H1 (cell line): ENCODE measurements around the gene VOPP1. TPM values are rescaled to one million over a fixed set of nuclear protein-coding genes. Genes with fewer than 3 reads are reported as not detected.

Source experiments
- EGR1 ChIP-seq: IDR thresholded peaks from 2 replicates; pipeline ENCODE4 v1.6.1; 2011; ENCODE audit warnings: low read depth, low read length, borderline replicate concordance
- polyA plus RNA-seq, 7 experiments: library from polyadenylated mRNA; depleted of rRNA in 3 of 7; stranded (reverse) in 5 of 7; unstranded in 2 of 7; fragments of >200 nt in 5 of 7; fragments of 200-250 nt in 2 of 7; gene quantifications; 1 replicate in 5 of 7; 2 replicates in 1 of 7; 4 replicates in 1 of 7; pipeline versions ENCODE4 v1.2.1 to v1.2.3, GENCODE V29; 2011 to 2013; ENCODE audit warnings: missing spikeins in 2 of 7, mixed read lengths in 2 of 7
- total RNA-seq: library from RNA; stranded (reverse); fragmentation: NEBNext Ultra II Directional; extraction: Animal tissue kit (Norgen Biotek cat#: 25700); gene quantifications from 2 replicates; pipeline ENCODE4 v1.2.1, GENCODE V29; 2021
- TF ChIP-seq, protein P1 (sequence below): IDR thresholded peaks from 2 replicates; pipeline ENCODE4 v1.6.1; 2012; ENCODE audit warnings: low read length, inconsistent platforms

Gene VOPP1
- total and polyA plus RNA-seq, 2 of the 8 experiments (the other 6 are each of a cell fraction or from before 2014, with no cell fraction given), result 44.7 to 83.0 TPM

DNA sequence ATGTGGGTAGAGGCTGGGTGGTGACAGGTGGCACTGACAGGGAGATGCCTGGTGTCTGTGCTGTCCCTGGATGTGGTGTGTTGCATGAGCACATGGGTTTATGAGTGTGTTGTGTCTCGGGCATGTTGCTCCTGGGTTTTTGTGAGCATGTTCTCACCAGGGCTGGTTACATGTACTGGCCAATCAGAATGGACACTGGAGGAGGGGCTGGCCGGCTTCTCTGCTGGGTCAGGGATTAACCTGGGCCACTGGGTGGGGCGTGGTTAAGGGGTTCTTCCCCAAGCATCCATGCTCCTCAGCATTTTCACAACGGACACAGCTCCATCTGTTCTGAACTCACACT lies 20.8 kb upstream of the VOPP1 start (continued):
- no peak for TF ChIP-seq EGR1
- TF ChIP-seq, protein P1, sequence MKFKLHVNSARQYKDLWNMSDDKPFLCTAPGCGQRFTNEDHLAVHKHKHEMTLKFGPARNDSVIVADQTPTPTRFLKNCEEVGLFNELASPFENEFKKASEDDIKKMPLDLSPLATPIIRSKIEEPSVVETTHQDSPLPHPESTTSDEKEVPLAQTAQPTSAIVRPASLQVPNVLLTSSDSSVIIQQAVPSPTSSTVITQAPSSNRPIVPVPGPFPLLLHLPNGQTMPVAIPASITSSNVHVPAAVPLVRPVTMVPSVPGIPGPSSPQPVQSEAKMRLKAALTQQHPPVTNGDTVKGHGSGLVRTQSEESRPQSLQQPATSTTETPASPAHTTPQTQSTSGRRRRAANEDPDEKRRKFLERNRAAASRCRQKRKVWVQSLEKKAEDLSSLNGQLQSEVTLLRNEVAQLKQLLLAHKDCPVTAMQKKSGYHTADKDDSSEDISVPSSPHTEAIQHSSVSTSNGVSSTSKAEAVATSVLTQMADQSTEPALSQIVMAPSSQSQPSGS, result no peak
